GM12875 (cell line): Measurements from ENCODE around the gene OBSCN.

Experiments used
- H3K4me3 ChIP-seq: one replicate; pipeline ENCODE4 v1.5.1; 2011; ENCODE audit warnings: low read depth, low read length, control low read depth
- CTCF ChIP-seq: IDR thresholded peaks from 2 replicates; pipeline ENCODE4 v1.5.1; 2011; ENCODE audit warnings: low read depth, mild to moderate bottlenecking, control low read depth, inconsistent platforms, low read length, moderate library complexity, borderline replicate concordance; ENCODE audit not compliant: insufficient read depth

OBSCN gene

DNA sequence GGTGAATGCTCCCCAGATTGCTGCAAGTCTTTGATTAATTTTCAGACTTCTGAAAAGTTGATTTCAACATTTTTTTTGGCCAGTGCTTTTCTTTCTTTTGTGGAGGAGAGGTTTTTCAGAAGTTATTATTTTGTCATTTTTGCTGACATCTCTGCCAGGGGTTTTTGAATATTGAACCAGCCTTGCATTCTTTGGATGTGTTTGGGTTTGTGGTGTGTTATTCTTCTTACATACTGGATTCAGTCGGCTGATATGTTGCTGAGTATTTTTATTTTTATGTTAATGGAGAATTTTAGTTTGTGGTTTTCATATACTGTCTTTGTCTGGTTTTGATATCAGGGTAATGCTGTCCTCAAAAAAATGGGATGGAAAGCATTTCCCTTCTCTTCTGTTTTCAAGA, 25.3 kb downstream of the OBSCN start:
- TF ChIP-seq CTCF = no peak
- H3K4me3 ChIP-seq = no peak overlapping the region

DNA sequence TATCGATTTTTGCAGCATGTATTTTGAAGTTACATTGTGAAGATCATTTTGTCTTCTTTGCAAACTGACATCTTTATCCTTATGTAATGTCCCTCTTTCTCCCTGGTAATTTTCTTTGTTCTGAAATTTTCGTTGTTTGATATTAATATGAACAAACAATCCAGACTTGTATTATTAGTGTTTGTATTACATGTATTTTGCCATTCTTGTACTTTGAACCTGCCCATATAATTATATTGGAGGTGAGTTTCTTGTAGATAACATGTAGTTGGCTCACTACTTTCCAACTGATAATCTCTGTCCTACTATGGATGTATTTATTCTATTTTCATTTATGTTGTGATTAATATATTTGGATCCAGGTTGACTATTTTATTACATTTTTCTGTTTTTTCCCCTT, 27.1 kb downstream of the OBSCN start:
- no peak for TF ChIP-seq CTCF
- H3K4me3 ChIP-seq = no peak overlapping the region

DNA sequence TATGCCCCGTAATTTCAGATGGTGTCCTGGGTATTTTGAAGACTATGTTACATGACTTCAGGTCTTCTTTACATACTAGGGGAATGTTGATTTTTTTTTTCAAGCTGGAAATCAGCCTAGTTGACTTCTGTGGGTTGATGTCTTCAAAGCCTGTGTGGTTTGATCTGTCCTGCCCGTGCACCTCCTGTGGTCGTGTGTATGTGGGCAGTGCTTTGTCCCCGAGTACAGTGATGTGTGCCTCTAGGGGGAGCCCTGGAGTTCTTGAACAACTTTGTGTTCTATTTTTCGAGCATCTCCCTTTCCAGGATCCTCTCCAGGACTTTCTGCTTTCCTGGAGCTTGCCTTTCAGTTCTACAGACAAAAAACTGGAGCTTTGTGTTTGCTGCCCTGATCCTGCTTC, 28.9 kb downstream of the OBSCN start:
- peak; percentile 24; the same call in 1 of the 2 replicates for TF ChIP-seq CTCF

GRCh38 chr1:228238007-228238406, 30.2 kb downstream of the OBSCN start:
- no peak overlapping the region for H3K4me3 ChIP-seq
- TF ChIP-seq CTCF = no peak

More for the DNA sequence above, 28.9 kb downstream of the OBSCN start:
- no peak overlapping the region for H3K4me3 ChIP-seq

- no peak for TF ChIP-seq CTCF
- H3K4me3 ChIP-seq = no peak overlapping the region
Measured at GRCh38 chr1:228238461-228238860, 30.6 kb downstream of the OBSCN start.

DNA sequence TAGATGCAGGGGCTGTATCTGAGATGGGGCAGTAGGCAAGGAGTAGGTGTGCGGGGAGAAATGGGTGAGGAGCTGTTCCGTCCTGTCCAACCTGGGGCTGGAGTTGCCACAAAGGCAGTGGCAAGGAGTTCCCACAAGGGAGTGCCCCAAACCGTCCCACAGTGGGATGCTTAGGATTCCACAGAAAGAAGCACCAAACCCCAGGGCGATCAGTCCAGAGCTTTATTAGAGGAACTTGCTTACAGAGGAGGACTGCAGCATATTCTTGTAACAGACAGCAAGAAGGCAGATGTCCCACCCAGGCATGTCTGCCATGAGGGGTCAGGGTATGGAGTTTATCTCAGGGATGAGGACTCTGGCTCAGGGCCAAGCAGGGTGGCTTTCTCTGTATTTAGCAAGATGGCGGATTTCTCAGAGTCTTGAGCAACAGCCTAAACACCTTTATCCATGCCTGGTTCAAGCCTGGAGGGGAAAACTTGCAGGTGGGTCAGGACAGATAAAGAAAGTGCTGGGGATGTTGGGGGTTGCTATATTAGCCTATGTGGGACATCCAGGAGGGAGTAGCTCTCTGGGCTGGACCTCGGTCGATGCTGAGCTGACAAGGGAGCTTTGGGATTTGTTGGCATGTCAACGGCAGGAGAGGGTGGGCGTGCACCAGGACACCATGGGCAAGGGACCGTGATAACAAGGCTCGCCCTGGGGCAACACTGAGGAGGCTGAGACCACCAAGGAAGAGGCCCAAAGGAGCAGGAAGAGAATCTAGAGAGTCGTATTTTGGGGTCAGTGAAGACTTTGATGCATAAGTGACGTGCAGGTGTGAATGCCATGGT, 32.8 kb downstream of the OBSCN start:
- TF ChIP-seq CTCF = no peak
- H3K4me3 ChIP-seq = no peak overlapping the region

GRCh38 chr1:228241259-228241658, 33.4 kb downstream of the OBSCN start:
- H3K4me3 ChIP-seq = no peak overlapping the region
- TF ChIP-seq CTCF = no peak
